Mucosa of descending colon (tissue), 3 donors: Measurements from ENCODE around the gene GNPTAB. TPM values are rescaled to one million over a fixed set of nuclear protein-coding genes. Genes with fewer than 3 reads are reported as not detected.
A peak's percentile ranks its signal among the peaks of the same experiment; 100 is the strongest.

Source experiments
- ATAC-seq: fragments of 200-7000 bp; cut with Tn5 transposase; one replicate; pipeline ENCODE4 v1.9.1; 2020; ENCODE audit warnings: mild to moderate bottlenecking, moderate library complexity
- DNase-seq, 3 donors: peaks; one replicate each; pipeline ENCODE4 v3.0.0-alpha.2; 2020
- H3K36me3 ChIP-seq: fragments of 200-600 bp; one replicate; pipeline ENCODE4 v1.8.0; 2021; ENCODE audit warnings: low read depth, mild to moderate bottlenecking
- H3K4me1 ChIP-seq: fragments of 200-600 bp; one replicate; pipeline ENCODE4 v1.8.0; 2021; ENCODE audit warnings: low read depth, mild to moderate bottlenecking
- H3K4me3 ChIP-seq: fragments of 200-600 bp; one replicate; pipeline ENCODE4 v1.8.0; 2021; ENCODE audit warnings: mild to moderate bottlenecking
- H3K9me3 ChIP-seq: fragments of 200-600 bp; one replicate; pipeline ENCODE4 v1.8.0; 2021; ENCODE audit warnings: mild to moderate bottlenecking
- intact Hi-C, 2 donors: fragments of 100-400 bp; cut with DNase I in 1 of 2; cut with micrococcal nuclease in 1 of 2; formaldehyde crosslinking; loops; one replicate each; pipeline versions ENCODE4 v1.11.0 to v1.11.1; 2022; cut with DNase I, micrococcal nuclease
- total RNA-seq, 3 donors: library from RNA; stranded (reverse); fragmentation: NEBNext Ultra II Directional in 2 of 3; extraction: Animal tissue kit (Norgen Biotek cat#: 25700) in 2 of 3; gene quantifications; one replicate each; pipeline versions ENCODE4 v1.2.1 to v1.2.4, GENCODE V29; 2021 to 2023
- TF ChIP-seq, protein P1 (sequence below): fragments of 200-600 bp; IDR thresholded peaks from one replicate; pipeline ENCODE4 v1.8.0; 2022; ENCODE audit warnings: antibody characterized with exemption, mild to moderate bottlenecking
- donor health status: DM: no; HTN: no; CAD: no; lungs with moderate emphysema.
- donor health status: DM: no; HTN: no; CAD: no.
- donor health status: DM: no; HTN: yes; CAD: no.

The GNPTAB gene
- total RNA-seq, 3 donors from 2014 or later, result 62.9 to 104 (median 88.9) TPM

DNA sequence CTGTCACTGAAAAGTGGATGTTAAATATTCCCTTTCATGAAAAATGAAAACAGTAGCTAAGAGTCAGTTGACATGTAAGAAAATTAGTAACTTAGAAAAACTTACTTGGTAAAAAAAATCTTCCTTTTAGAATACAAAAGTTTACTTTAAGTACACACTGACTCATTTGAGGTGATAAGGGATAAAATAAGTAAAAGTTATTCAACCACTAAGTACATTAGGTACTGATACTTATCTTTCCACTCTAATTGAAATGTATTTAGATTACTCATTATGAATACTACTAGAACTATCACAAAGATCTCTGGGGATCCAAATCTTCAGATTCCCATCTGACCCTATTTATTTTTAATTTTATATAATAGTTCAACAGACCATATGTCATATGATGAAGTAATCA, 103.7 kb downstream of the GNPTAB start:
- DNase-seq (no peak), ATAC-seq (no peak)
- no peaks in the 10 kb centered on the region for H3K9me3 ChIP-seq
- H3K4me1 ChIP-seq, result no peaks in the 10 kb centered on the region
- TF ChIP-seq, protein P1, sequence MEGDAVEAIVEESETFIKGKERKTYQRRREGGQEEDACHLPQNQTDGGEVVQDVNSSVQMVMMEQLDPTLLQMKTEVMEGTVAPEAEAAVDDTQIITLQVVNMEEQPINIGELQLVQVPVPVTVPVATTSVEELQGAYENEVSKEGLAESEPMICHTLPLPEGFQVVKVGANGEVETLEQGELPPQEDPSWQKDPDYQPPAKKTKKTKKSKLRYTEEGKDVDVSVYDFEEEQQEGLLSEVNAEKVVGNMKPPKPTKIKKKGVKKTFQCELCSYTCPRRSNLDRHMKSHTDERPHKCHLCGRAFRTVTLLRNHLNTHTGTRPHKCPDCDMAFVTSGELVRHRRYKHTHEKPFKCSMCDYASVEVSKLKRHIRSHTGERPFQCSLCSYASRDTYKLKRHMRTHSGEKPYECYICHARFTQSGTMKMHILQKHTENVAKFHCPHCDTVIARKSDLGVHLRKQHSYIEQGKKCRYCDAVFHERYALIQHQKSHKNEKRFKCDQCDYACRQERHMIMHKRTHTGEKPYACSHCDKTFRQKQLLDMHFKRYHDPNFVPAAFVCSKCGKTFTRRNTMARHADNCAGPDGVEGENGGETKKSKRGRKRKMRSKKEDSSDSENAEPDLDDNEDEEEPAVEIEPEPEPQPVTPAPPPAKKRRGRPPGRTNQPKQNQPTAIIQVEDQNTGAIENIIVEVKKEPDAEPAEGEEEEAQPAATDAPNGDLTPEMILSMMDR, result no peak
- no peaks in the 10 kb centered on the region for H3K36me3 ChIP-seq
- H3K4me3 ChIP-seq, result no peak overlapping the region
- intact Hi-C loops, result no loop called here

DNA sequence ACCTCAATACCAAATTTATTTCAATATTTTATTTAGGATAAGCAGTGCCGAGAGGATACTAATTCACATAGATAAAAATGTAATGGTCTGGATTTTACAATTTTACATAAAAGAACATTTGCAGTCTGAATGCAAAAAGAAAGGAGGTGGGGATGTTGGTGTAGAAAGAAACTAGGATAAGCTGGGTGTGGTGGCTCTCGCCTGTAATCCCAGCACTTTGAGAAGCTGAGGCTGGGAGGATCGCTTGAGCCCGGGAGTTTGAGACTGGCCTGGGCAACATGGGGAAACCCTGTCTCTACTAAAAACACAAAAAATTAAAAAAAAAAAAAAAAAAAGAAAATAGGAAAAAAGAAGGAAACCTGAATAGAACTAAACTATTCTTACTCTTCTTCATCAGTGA, 108.4 kb downstream of the GNPTAB start:
- no peaks in the 10 kb centered on the region for H3K4me1 ChIP-seq
- H3K36me3 ChIP-seq, result no peaks in the 10 kb centered on the region
- TF ChIP-seq, protein P1, result no peak
- DNase-seq, result no peak
- ATAC-seq, result no peak
- intact Hi-C loops, result no loop called here
- H3K4me3 ChIP-seq, result no peak overlapping the region
- no peaks in the 10 kb centered on the region for H3K9me3 ChIP-seq

DNA sequence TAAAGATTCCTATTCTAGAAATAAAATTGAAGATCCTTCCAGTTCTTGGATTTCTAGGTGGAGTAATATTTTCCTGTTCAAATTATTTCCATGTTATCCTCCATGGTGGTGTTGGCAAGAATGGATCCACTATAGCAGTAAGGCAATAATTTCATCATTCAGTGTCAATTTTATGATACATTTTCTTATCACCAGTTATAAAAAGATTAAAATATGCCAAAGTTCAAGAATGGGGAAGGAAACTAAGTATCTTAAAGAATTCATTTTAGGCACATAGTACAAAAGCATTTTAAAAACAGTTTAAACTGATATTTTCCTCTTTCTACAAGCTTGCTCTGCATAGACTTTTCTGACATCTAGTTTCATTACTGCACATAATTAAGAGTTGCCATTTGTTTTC, 110.6 kb downstream of the GNPTAB start:
- no peaks in the 10 kb centered on the region for H3K4me1 ChIP-seq
- H3K36me3 ChIP-seq, result no peaks in the 10 kb centered on the region
- H3K9me3 ChIP-seq, result no peaks in the 10 kb centered on the region
- H3K4me3 ChIP-seq, result no peak overlapping the region
- ATAC-seq (peak; percentile 27), DNase-seq (no peak)
- intact Hi-C loops, result no loop called here
- TF ChIP-seq, protein P1, result no peak

DNA sequence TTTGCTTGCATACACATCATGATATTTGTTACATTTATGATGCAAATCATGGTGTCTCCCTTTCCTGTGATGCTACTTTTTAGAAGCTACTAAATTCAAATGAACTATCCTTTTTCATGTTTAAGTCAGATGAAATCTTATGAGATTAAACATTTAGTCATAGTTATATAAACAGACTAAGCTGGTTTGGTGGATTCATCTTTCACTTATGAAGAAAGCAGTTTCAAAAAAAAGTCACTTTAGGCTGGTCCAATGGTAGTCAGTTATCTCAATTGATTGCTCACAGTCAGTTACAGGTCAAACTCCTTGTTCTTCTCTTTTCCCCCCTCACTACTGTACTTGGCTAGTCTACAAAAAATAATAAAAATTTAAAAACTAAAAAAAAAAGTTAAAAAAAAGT, 111.2 kb downstream of the GNPTAB start:
- intact Hi-C loops, result no loop called here
- Histone ChIP-seq H3K4me1 (peaks cover 5% of the 10 kb centered on the region), H3K9me3 (no peaks in the 10 kb centered on the region), H3K36me3 (no peaks in the 10 kb centered on the region), H3K4me3 (no peak overlapping the region)
- TF ChIP-seq, protein P1, result no peak
- no peak for ATAC-seq
- DNase-seq, result no peak

DNA sequence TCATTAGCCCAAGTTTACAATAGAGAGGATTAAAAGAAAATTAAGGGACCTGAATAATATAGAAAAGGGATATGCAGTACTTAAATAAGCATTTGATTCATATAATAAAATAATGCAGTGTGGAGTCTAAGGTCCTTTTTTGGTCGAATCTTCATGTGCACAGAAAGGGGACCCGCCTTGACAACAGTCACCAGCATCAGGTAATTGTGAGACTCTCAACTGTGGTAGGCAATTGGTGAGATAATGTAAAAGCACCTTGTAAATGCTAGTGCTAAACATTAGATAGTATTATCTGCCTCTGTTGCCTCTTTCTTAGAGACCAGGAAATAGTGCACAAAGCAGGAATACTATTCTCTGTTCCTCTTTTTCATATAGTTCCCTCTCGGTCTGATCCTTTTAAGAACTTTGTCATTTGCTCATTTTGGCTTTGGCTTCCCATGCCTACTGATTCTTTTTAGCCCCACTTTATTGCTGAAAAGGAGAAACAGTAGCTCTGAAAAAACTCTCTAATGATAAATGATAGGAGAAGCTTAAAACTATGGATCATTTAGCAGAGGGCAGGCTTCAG, 115.8 kb downstream of the GNPTAB start:
- TF ChIP-seq, protein P1, result no peak
- H3K9me3 ChIP-seq, result no peaks in the 10 kb centered on the region
- intact Hi-C loops, result no loop called here
- DNase-seq (no peak), ATAC-seq (peak; percentile 34)
- H3K36me3 ChIP-seq, result no peaks in the 10 kb centered on the region
- H3K4me3 ChIP-seq, result no peak overlapping the region
- H3K4me1 ChIP-seq, result peaks cover 22% of the 10 kb centered on the region

DNA sequence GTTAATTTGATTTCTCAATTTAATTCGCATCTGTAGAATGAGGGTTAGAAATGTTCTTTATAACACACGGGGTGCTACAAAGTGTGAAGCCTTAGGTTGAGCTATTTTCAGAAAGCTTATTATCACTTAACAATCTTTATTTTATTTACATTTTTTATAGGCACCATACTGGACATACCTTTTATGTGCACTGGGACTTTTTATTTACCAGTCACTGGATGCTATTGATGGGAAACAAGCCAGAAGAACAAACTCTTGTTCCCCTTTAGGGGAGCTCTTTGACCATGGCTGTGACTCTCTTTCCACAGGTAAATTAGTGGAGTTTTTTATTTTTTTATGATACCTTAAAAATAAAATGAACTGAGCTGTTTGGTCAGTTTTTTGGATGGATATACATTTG, 116.8 kb downstream of the GNPTAB start:
- Histone ChIP-seq H3K36me3 (no peaks in the 10 kb centered on the region), H3K4me3 (no peak overlapping the region), H3K9me3 (no peaks in the 10 kb centered on the region), H3K4me1 (peaks cover 25% of the 10 kb centered on the region)
- intact Hi-C loops, result no loop called here
- TF ChIP-seq, protein P1, result no peak
- ATAC-seq (peak; percentile 46), DNase-seq (no peak)
